GM18868 (cell line): ENCODE measurements around the gene CPEB4.

Experiments
- ATAC-seq: cut with Tn5 transposase; IDR thresholded peaks from one replicate; pipeline ENCODE4 v1.9.1; 2021; ENCODE audit warnings: mild to moderate bottlenecking, moderate library complexity; ENCODE audit not compliant: unreplicated experiment

Gene CPEB4

DNA sequence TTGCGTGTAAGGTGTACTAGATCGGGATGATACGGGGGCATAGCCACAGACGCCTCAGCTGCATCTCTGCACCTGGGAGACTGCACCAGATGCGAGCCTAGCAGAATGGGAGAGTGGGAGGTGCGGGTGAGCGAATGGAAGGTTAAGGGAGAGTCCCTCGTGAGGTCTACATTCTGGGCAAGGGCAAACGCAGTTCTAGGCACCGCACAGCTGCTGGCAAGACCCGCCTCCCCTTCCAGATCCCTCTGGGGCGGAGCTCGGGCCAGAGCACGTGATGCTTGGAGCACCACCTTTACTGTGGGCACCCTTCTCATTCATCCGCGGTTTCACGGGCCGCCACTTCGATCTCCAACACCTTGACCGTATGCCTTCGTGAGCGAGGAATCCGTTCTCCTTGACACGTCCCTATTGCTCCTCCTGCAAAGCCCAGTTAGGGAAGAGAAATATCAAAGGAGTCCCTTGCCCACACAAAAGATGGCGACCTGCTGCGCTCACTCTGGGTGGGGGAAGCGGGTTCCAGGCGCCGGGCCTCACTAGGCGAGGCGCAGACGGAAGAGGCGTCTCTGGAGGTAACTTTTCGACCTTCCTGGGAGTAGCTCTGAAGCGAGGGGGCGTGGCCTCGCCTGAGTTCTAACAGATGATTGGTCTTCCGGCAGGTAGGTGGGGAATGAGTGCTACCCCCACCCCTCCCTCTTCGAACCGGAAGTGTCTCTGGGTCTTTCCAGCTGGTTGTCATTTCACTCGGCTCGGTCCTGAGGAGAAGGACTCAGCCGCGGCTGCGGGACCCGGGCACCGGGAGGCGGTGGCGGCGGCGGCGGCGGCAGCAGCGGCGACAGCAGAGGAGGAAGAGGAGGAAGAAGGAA lies at the start of gene CPEB4:
Gene CPEB4 (plus strand): TSS at position 740 of the 863 bp plus-strand sequence. CDS start 1,385 bp downstream, outside the sequence.
- ATAC-seq, result peak; percentile 87

DNA sequence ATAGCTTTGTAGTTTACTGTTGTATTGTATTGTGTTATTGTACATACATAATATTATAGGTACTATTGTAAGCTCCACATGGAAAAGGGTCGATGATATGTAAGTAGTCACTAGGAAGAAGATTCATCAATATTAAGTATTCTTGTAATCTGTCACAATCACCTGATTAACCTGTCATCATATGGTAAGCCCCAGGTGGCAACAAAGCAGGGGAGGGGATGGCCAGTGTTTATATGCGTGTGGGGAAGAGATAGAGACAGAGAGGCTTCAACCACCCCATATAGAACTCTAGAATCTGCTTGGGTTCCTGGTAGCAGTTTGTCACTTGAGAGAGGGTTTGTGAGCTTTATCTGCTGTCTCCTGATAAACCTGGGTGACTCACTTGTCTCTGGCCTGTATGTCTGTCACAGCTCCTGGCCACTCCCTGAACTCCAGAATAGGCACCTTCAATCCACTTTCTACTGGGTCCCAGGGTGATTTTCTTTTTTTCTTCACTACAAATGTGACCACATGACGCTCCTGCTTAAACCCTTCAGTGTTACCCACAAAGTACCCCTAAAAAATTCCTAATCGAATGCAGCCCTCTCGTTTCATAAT lies 48.9 kb upstream of the CPEB4 start:
- no peak for ATAC-seq

DNA sequence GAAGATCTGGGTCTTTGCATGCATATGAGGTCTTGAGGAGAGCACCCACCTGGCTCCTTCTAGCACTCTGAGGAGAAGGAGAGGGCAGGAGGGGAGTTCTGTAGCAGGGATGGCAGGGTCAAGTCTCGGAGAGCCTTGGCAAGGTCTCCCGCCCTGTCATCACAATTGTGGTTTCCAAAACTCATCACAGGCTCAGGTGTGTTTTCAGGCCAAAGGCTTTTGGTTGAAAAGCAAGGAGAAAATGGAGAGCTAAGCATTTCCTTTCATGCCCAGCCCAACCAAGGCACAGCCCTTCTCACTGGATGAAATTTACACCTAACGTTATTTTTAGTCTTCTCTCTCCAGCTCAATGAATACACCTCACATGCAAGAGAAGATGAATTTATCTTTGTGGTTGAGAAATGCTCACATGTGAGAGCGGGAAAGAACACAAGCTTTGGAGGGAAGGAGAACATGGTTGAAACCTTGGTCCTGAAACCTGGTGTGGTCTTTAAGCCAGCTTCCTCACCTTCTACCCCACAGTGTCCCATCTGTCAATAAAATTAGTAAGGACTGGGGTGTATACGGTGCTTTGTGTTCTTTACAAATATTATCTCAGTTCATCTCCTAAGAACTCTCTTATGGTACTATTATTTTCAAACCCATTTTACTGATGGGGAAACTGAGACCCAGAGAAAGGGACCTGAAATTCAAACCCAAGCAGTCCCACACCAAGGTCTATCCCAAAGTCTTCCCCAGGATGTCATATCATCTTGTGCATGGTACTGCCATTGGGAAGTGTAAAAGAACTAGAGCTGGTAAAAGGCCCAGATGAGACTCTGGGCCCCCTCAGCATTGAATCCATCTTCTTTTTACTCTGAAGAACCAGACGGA lies 47.8 kb upstream of the CPEB4 start:
- no peak for ATAC-seq

DNA sequence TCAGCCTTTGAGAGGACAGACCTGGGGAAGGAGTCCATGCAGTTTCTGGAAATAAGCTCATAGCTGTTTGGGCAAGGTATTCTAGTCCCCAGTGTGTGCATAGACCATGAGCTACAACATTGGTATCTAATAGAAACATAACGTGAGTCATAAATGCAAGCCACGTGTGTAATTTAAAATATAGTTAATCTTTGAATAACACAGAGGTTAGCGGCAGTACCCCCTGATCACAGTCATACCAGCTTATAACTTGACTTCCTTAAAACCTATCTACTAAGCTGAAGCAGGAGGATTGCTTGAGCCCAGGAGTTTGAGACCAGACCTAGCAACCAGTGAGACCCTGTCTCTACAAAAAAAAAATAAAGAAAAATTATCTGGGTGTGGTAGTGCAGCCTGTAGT lies 46.4 kb upstream of the CPEB4 start:
- no peak for ATAC-seq

DNA sequence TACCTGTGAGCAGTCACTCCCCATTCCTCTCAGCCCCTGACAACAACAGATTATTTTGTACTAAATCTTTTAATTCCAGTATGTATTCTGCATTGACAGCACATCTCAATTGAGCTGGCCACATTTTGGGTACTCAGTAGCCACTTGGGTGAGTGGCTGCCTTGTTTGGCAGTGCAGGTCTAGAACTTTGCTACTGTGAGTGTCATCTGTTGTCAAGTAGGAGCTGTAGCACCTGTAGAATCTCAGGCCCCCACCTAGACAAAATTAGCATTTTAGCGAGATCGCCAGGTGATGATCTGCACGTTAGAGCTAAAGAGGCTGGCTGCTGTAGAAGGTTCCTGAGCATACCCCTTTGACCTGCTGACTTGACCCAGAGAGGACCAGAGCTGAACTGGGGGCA lies 44.4 kb upstream of the CPEB4 start:
- ATAC-seq, result no peak

DNA sequence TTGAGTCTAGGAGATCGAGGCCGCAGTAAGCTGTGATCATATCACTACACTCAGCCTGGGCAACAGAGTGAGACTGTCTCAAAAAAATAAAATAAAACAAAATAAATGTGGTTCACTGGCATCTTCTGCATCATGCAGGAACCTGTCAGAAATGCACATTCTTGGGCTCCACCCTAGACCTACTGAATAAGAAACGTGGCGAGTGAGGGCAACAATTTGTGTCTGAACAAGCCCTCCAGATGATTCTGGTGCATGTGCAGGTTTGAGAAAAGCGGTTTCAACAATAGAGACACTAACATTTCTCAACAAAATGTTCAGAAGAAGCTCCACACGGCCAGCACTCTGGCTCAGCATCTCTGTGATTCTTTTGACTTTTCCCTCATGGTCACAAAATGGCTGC lies 42.8 kb upstream of the CPEB4 start:
- no peak for ATAC-seq

DNA sequence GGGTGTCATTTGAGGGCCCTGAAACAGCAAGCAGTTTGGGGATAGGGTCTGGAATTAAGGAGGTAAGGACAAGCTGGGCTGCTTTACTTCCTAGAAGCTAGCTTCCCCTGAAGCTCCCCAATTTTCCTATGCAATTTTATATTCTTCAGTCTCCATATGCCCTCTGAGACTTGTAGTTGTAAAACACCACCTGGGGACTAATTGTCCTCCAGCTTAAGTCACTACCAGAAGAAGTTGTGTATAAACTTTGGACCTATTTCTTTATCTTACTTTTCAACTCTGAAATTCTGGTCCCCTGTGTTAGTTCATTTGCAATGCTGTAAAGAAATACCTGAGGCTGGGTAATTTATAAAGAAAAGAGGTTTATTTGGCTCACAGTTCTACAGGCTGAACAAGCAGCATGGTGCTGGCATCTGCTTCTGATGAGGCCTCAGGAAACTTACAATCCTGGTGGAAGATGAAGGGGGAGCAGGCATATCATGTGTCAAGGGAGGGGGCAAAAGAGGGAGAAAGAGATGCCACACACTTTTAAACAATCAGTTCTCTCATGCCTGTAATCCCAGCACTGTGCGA lies 41.1 kb upstream of the CPEB4 start:
- no peak for ATAC-seq

DNA sequence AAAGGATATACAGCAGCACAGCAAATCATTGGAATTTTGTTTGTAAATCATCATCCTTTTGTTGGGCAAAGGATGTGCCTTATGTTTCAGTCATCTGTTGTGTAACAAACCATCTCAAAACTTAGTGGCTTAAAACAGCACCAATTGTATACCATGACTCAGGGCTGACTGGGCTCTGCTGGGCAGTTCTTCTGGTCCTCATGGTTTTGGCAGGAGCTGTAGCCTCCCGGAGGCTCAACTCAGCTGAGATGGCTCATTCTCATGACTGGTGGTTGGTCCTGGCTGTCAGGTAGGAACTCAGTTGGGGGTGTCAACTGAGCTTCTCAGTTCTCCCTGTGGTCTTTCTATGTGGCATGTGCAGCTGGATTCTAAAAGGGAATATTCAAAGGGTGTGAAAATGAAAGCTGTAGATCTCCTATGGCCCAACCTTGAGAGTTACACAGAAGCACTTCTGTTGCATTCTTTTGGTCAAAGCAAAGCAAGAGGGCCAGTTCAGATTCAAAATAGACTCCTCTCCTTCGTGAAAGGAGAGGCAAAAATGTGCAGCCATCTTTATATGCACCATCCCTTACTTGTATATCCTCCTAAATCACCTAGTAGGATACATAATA lies 39.1 kb upstream of the CPEB4 start:
- ATAC-seq, result no peak

DNA sequence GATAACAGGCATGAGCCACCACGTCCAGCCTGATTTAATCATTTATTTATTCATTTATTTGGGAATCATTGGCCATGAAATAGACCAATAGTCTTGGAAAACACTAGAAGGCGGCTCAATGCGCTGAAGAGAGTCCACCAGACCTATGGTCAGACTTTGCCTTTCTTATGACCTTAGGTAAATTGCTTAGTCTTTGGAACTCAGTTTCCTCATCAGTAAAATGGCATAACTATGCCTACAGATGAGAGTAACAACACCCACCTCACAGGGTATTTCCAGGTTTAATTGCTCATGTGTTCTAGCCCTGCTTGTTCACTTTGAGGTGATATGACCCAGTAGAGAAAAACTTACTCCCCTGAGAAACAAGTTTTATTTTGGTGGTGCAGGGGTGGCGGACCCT lies 38.2 kb upstream of the CPEB4 start:
- ATAC-seq, result no peak

DNA sequence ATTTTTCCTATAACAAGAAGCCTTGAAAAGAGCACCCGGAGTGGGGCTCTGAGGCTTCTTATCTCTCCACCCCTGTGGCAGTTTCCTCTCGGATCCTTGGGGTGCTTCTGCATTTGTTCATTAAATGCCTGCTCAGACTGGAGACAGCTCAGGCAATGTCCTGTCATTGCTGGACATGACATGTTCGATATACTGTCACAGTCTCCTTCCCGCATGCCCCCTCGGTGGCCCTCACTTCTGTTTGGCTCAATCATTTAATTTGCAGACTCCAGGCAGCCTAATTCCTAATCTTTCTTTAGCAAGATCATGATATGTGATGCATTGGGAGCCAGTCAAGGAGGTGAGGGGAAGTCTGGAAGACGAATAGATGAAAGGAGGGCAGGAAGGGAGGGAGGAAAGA lies 37.5 kb upstream of the CPEB4 start:
- ATAC-seq, result no peak

DNA sequence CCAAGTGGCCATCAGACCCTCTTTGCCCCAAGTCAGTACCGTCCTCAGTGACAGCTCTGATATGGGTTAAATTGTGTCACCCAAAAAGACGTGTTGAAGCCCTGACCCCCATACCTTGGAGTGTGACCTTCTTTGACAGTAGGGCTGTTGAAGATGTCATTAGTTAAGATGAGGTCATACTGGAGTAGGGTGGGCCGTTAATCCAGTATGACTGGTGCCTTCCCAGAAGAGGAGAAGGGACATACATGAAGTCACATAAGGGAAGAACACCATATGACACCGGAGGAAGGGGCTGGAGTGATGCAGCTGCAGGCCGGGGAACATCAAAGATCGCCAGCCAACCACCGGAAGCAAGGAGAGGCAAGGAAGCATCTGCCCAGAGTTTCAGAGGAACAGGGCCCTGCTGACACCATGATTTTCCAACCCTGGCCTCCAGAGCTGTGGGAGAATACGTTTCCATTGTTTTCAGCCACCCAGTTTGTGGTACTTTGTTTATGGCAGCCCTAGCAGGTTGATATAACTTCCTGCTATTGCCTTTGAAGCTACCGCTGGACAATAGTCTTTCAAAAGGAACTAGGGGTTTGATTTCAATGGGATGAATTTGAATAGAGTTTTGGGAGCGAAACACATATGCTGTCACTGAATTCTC lies 36.4 kb upstream of the CPEB4 start:
- no peak for ATAC-seq

DNA sequence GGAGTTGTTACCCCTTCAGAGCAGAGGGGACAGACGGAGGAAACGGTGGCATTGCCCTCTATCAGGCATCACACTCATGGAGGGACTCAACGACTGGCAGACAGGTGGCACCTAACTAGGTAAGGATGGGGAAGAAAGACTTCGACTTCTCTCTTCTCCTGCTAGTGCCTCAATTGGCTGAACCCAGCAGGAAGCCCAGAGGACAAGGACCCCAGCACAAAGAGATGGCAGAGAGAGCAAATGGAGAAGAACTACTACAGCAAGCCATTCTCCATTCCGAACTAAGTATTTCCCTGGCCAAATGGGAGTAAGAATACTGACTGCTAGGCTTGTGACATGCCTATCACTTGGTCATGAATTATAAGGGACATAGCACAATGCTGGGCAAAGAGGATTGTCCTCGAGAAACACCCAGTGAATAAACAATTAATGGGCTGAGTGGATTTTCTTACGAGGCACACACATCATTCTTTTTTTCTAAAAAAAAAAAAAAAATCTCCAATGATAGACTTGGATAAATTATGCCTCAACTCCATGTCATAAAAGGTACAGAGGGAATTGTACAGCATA lies 35.3 kb upstream of the CPEB4 start:
- no peak for ATAC-seq

DNA sequence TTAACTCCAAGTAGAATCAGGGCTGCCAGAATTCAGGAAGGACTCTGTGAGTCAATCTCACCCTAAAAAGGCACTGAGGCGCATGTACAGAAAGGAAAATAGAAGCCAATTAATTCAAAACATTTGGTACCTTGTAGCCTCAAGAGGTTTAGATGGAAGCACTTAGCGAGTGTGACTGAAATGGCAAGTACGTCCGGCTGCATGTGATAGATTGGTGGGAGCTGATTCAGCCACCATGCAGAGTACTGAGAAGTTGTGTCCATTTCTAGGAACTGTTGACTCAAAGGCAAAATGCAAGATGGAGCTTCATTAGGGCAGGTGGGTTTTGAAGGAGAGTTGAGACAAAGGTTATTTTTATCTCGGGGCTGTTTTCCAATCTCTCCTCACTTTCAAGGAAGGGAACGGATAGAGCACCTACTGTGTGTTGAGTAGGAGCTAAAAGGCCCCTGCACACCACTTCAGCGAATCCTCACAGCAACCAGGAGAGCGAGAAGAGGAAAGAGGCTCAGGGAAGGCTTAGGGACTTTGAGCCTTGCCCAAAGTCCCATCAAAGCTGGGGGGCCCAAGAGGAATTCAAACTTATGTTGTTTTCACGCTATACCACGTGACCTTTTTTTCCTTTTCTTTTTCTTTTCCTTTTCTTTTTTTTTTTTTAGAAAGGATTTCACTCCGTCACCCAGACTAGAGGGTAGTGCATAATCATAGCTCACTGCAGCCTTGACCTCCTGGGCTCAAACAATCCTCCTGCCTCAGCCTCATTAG lies 34.6 kb upstream of the CPEB4 start:
- ATAC-seq, result no peak

DNA sequence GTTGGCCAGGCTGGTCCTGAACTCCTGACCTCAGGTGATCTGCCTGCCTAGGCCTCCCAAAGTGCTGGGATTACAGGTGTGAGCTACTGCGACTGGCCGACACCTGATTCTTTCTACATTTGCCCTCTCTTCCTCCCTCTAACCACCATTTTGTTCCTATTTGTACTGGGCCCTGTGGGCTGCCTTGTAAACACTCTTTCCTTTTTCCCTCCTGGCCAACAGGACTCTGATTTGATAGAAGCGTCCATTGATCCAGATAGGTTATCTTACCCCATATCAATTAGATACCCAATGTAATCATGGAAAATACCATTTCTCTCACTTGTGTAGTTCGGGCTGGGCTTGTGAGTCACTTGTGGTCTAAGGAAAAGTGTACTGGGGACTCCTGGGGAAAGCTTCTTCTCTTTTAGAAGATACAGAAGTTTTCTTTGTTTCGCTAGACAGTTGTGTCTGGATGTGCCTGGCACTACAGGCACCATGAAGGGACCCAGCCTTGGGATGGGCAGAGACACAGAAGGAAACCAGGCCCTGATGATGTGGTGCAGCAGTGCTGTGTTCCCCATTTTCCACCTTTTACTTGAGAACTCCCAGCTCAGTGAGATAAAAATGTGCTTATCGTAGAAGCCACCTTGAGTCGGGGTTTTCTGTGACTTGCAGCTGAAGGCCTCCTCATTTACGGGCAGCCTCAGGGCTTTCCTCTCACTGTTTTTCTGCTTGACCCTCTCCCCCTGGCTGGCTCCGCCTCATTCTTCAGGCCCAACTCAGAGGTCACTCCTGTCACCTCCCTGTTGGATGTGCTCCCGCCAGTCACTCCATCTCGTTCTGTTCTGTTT lies 32.8 kb upstream of the CPEB4 start:
- no peak for ATAC-seq

DNA sequence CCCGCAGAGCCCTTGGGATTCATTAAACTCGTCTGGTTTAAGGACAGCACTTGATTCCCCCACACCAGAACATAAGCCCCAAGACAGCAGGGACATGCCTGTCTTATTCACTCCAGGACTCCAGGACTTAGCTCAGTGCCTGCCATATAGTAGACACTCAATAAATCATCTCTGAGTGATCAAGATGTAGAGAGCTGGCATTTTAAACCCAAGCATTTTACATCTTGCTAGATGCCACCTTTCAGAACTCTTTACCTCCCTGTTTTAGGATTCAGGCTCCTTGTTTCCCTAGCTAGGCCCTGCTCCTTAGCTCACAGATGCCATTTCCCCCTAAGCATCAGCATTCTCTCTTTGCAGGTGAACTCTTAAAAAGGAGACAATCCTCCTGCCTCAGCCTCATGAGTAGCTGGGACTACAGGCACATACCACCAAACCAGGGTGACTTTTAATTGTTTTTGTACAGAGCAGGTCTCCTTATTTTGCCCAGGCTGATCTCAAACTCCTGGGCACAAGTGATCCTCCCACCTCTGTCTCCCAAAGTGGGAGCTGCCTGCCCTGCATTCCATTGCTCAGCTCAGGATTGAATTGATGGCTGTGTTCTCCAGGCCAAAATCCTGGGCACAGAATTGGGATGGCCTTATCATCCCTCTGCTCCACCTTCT lies 32.0 kb upstream of the CPEB4 start:
- no peak for ATAC-seq

DNA sequence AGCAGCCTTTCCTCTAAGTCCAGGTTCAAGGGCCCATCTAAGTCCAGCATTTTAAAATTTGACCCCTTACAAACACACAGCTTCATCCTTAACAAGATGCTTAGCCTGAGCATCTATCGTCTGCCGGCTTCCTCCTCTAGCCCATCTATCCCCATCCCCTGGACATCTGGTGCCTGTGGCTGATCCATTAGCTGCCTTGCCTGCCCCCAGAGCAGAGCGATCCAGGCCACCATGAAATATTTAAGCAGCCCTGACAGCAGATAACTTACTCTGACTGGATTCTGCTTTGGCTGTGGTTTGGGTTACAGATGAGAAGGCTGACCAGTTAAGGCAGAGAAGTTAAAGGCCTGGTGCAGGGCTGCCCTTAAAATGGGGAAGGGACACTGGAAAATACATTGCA lies 30.9 kb upstream of the CPEB4 start:
- no peak for ATAC-seq

DNA sequence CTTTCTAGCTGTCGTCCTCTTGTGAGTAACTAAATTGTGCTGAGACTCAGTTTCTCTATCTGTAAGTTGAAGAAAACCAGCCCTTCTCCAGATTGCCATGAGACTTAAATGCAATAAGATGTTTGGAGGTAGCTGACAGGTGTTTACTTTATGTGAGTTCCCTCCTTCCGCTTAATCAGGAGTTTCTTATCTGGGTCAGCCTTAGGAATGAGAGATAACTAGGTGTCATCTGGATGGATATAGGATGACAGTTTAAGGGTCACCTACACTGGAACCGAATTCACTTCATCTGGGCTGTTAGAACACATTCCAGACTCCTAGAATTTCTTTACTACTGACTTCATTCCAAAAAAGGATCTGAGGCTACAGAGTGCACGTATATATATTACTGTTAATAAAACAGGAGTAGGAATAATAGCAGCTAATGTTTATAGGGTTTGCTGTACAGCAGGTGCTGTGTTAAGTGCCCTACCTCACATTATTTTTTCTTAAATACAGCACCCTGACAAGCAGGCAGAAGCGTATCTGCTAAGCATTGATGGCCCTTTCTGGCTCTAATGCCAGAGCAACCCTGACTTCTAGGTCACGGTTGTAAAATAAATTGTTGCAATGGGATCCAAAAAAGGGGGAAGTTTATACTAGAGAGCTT lies 30.0 kb upstream of the CPEB4 start:
- no peak for ATAC-seq
